Gastrocnemius medialis (tissue), 4 donors: ENCODE data around the gene IL17C.

Experiments
- POLR2A ChIP-seq, 2 donors: fragments of 450-650 bp; IDR thresholded peaks; one replicate each; pipeline ENCODE4 v1.6.1; 2017; ENCODE audit warnings: antibody characterized with exemption in 2 of 2, mild to moderate bottlenecking in 2 of 2, moderate library complexity in 2 of 2
- TF ChIP-seq, protein P1 (sequence below), 5 experiments: fragments of 450-650 bp in 3 of 5; fragments of 200-600 bp in 2 of 5; sonication (generic) in 2 of 5; IDR thresholded peaks in 4 of 5; conservative IDR thresholded peaks in 1 of 5; 1 replicate in 4 of 5; 2 replicates in 1 of 5; pipeline ENCODE4 v1.5.1; 2016 to 2019; ENCODE audit warnings: antibody characterized with exemption in 5 of 5, mild to moderate bottlenecking in 3 of 5, moderate library complexity in 3 of 5

DNA sequence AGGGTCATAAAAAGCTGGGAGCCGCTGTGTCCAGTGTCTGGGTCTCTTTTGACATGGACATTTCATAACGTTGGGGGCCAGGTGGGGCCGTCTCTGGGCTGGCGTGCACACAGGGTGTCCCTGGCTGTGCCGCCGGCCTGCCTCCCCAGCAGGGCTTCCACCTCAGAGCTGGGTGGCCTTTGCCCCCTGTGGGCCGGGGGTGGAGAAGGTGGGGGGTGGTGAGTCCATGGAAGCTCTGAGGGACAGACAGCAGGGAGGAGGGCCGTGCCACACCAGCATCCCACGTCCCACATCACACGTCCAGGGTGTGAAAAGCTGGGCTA lies 48.8 kb downstream of the IL17C start:
- TF ChIP-seq, protein P1, sequence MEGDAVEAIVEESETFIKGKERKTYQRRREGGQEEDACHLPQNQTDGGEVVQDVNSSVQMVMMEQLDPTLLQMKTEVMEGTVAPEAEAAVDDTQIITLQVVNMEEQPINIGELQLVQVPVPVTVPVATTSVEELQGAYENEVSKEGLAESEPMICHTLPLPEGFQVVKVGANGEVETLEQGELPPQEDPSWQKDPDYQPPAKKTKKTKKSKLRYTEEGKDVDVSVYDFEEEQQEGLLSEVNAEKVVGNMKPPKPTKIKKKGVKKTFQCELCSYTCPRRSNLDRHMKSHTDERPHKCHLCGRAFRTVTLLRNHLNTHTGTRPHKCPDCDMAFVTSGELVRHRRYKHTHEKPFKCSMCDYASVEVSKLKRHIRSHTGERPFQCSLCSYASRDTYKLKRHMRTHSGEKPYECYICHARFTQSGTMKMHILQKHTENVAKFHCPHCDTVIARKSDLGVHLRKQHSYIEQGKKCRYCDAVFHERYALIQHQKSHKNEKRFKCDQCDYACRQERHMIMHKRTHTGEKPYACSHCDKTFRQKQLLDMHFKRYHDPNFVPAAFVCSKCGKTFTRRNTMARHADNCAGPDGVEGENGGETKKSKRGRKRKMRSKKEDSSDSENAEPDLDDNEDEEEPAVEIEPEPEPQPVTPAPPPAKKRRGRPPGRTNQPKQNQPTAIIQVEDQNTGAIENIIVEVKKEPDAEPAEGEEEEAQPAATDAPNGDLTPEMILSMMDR (IDR thresholded peaks at IDR 0.05 in 4 of 5, conservative IDR thresholded peaks at IDR 0.05 in 1 of 5), result no peak
- TF ChIP-seq POLR2A (IDR thresholded peaks at IDR 0.05), result no peak
